Measurements from ENCODE around the gene IDI2.

GRCh38 chr10:1035201-1035600, 9.5 kb upstream of the IDI2 start:
- no peak for TF ChIP-seq TCF7L2 (IDR thresholded peaks at IDR 0.05; ENCODE audit: borderline replicate concordance, extremely low read depth, insufficient read depth, insufficient read length)
- no peak for TF ChIP-seq POLR2AphosphoS5 (IDR thresholded peaks at IDR 0.05; ENCODE audit: low read depth, low read length)
- TF ChIP-seq, protein P1, sequence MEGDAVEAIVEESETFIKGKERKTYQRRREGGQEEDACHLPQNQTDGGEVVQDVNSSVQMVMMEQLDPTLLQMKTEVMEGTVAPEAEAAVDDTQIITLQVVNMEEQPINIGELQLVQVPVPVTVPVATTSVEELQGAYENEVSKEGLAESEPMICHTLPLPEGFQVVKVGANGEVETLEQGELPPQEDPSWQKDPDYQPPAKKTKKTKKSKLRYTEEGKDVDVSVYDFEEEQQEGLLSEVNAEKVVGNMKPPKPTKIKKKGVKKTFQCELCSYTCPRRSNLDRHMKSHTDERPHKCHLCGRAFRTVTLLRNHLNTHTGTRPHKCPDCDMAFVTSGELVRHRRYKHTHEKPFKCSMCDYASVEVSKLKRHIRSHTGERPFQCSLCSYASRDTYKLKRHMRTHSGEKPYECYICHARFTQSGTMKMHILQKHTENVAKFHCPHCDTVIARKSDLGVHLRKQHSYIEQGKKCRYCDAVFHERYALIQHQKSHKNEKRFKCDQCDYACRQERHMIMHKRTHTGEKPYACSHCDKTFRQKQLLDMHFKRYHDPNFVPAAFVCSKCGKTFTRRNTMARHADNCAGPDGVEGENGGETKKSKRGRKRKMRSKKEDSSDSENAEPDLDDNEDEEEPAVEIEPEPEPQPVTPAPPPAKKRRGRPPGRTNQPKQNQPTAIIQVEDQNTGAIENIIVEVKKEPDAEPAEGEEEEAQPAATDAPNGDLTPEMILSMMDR (IDR thresholded peaks at IDR 0.05 in 2 of 3, conservative IDR thresholded peaks at IDR 0.05 in 1 of 3; ENCODE audit: borderline replicate concordance in 1 of 3, insufficient read depth in 1 of 3, low read depth in 2 of 3, low read length in 2 of 3), result no peak
- no peak for TF ChIP-seq EZH2 (IDR thresholded peaks at IDR 0.05)
- no peak for TF ChIP-seq CEBPB (IDR thresholded peaks at IDR 0.05; ENCODE audit: low read depth)
- TF ChIP-seq, protein P2, sequence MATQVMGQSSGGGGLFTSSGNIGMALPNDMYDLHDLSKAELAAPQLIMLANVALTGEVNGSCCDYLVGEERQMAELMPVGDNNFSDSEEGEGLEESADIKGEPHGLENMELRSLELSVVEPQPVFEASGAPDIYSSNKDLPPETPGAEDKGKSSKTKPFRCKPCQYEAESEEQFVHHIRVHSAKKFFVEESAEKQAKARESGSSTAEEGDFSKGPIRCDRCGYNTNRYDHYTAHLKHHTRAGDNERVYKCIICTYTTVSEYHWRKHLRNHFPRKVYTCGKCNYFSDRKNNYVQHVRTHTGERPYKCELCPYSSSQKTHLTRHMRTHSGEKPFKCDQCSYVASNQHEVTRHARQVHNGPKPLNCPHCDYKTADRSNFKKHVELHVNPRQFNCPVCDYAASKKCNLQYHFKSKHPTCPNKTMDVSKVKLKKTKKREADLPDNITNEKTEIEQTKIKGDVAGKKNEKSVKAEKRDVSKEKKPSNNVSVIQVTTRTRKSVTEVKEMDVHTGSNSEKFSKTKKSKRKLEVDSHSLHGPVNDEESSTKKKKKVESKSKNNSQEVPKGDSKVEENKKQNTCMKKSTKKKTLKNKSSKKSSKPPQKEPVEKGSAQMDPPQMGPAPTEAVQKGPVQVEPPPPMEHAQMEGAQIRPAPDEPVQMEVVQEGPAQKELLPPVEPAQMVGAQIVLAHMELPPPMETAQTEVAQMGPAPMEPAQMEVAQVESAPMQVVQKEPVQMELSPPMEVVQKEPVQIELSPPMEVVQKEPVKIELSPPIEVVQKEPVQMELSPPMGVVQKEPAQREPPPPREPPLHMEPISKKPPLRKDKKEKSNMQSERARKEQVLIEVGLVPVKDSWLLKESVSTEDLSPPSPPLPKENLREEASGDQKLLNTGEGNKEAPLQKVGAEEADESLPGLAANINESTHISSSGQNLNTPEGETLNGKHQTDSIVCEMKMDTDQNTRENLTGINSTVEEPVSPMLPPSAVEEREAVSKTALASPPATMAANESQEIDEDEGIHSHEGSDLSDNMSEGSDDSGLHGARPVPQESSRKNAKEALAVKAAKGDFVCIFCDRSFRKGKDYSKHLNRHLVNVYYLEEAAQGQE (IDR thresholded peaks at IDR 0.05; ENCODE audit: low read depth), result no peak
- TF ChIP-seq POLR2A (IDR thresholded peaks at IDR 0.05; ENCODE audit: borderline replicate concordance, extremely low read depth, insufficient read depth, insufficient read length), result no peak
- no peak for TF ChIP-seq EGR1 (IDR thresholded peaks at IDR 0.05; ENCODE audit: low read depth)
- TF ChIP-seq RAD21 (IDR thresholded peaks at IDR 0.05; ENCODE audit: low read depth), result no peak
- TF ChIP-seq EZH2phosphoT487 (IDR thresholded peaks at IDR 0.05; ENCODE audit: borderline replicate concordance), result no peak
- TF ChIP-seq CBX3 (IDR thresholded peaks at IDR 0.05; ENCODE audit: low read depth), result no peak
